ENCODE measurements around the gene STOML1. TPM values are rescaled to one million over a fixed set of nuclear protein-coding genes. Genes with fewer than 3 reads are reported as not detected.

The STOML1 gene
- total RNA-seq, 1 experiment from 2014 or later = 6.9 TPM

DNA sequence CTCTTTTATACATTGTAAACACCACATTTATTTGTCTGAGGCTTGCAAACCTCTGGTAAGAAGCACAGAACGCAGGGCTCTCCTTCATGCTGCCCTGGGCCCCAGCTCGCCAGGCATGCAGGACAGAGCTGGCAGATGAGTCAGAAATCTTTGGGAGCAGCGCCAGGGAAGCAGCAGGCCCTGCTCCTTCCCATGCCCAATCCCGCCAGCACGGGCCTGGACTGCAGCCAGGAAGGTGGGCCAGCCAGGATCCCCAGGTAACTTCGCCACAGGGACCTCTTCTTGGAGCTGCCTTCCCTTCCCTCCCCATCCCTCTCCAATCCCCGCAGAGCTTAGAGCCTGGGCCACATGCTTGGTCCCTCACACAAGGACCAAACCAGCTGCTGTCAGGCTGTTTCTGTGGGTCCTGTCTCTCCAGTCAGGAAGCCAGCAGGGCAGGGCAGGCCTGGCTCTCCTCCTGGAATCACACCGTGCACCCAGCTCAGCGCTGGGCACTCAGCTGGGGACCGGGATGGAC lies 8.8 kb downstream of the STOML1 start:
- Histone ChIP-seq H3K27ac (ENCODE audit: low read length) (no peak overlapping the region), H3K4me3 (ENCODE audit: low read depth in 2 of 2, low read length in 2 of 2) (no peak overlapping the region), H3K36me3 (ENCODE audit: control insufficient read depth, insufficient read depth, low read length) (no peaks in the 10 kb centered on the region), H3K9me3 (ENCODE audit: control insufficient read depth, insufficient read depth, low read depth, low read length) (no peaks in the 10 kb centered on the region), H3K27me3 (ENCODE audit: control insufficient read depth, insufficient read depth, low read length) (no peaks in the 10 kb centered on the region), H3K4me1 (ENCODE audit: control insufficient read depth, insufficient read depth, low read length) (peaks cover 13% of the 10 kb centered on the region; the same call in 1 of the 2 replicates)
- no TSS peak for BruUV-seq (replicated peaks)
- CTCF ChIA-PET = interaction anchor here (0.6 to 1.2 kb wide), 3 partner anchors 10 to 65 kb away, joined by 3 to 6 read pairs (median 3); no protein-coding TSS in a partner anchor
- TF ChIP-seq, protein P1, sequence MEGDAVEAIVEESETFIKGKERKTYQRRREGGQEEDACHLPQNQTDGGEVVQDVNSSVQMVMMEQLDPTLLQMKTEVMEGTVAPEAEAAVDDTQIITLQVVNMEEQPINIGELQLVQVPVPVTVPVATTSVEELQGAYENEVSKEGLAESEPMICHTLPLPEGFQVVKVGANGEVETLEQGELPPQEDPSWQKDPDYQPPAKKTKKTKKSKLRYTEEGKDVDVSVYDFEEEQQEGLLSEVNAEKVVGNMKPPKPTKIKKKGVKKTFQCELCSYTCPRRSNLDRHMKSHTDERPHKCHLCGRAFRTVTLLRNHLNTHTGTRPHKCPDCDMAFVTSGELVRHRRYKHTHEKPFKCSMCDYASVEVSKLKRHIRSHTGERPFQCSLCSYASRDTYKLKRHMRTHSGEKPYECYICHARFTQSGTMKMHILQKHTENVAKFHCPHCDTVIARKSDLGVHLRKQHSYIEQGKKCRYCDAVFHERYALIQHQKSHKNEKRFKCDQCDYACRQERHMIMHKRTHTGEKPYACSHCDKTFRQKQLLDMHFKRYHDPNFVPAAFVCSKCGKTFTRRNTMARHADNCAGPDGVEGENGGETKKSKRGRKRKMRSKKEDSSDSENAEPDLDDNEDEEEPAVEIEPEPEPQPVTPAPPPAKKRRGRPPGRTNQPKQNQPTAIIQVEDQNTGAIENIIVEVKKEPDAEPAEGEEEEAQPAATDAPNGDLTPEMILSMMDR (IDR thresholded peaks at IDR 0.05) = no peak
- TF ChIP-seq SIN3A (IDR thresholded peaks at IDR 0.05; ENCODE audit: borderline replicate concordance, insufficient read depth, low read depth, low read length) (no peak), TCF7L2 (IDR thresholded peaks at IDR 0.05; ENCODE audit: low read depth, low read length) (no peak), POLR2AphosphoS5 (IDR thresholded peaks at IDR 0.05; ENCODE audit: low read depth, low read length) (no peak)
- TF ChIP-seq, protein P2, sequence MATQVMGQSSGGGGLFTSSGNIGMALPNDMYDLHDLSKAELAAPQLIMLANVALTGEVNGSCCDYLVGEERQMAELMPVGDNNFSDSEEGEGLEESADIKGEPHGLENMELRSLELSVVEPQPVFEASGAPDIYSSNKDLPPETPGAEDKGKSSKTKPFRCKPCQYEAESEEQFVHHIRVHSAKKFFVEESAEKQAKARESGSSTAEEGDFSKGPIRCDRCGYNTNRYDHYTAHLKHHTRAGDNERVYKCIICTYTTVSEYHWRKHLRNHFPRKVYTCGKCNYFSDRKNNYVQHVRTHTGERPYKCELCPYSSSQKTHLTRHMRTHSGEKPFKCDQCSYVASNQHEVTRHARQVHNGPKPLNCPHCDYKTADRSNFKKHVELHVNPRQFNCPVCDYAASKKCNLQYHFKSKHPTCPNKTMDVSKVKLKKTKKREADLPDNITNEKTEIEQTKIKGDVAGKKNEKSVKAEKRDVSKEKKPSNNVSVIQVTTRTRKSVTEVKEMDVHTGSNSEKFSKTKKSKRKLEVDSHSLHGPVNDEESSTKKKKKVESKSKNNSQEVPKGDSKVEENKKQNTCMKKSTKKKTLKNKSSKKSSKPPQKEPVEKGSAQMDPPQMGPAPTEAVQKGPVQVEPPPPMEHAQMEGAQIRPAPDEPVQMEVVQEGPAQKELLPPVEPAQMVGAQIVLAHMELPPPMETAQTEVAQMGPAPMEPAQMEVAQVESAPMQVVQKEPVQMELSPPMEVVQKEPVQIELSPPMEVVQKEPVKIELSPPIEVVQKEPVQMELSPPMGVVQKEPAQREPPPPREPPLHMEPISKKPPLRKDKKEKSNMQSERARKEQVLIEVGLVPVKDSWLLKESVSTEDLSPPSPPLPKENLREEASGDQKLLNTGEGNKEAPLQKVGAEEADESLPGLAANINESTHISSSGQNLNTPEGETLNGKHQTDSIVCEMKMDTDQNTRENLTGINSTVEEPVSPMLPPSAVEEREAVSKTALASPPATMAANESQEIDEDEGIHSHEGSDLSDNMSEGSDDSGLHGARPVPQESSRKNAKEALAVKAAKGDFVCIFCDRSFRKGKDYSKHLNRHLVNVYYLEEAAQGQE (IDR thresholded peaks at IDR 0.05; ENCODE audit: insufficient read depth in 1 of 2, low read depth in 2 of 2, low read length in 1 of 2) = no peak
- intact Hi-C loops (cut with micrococcal nuclease; ENCODE audit: unreplicated experiment) (no loop called here), in situ Hi-C loops (cut with HindIII; ENCODE audit: low pct_unique_long_range_greater_than_20kb, low sequenced_read_pairs) (no loop called here)
- POLR2A ChIA-PET = interaction anchor here (0.6 to 0.7 kb wide), 2 partner anchors 61 to 646 kb away, joined by 3 to 6 read pairs; no protein-coding TSS in a partner anchor
- ATAC-seq = peak; percentile 76
- DNase-seq (ENCODE audit: low read depth, low spot score) = no peak

DNA sequence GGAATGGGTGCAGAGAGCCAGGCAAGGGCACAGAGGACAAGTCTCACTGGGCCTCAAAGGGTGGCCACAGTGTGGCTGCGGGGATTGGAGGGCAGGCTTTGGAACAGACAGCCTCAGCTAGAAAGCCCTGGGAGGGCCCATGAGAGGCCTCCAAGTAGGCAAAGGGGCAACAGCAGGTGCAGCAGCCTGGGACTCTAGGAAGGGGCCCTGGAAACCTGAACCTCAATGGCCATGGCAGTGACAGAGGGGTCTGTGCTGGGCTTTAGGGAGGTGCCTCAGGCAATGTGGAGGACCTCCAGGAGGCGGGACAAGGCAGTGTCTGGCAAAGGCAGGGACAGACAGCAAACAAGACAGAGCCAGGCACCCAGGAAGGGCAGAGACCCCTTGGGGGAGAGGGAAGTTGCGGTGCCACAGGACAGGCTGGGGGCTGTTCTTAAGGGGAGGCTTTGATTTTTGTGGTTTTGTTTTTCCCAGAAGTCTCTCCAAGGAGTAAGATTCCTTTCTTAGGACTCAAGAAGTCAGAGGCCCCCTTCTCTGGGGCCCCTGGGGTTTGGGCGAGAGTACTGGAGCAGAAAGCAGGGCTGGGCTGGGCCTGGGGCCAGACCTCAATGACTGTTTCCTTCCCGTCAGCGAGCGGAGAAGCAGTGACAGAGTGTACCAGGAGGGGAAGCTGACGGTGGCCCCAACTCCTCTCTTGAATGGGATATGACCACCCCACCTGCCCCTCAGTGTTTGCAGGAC lies 9.7 kb downstream of the STOML1 start:
- Histone ChIP-seq H3K36me3 (ENCODE audit: control insufficient read depth, insufficient read depth, low read length) (no peaks in the 10 kb centered on the region), H3K27ac (ENCODE audit: low read length) (no peak overlapping the region; the same call in 1 of the 2 replicates), H3K4me3 (ENCODE audit: low read depth in 2 of 2, low read length in 2 of 2) (no peak overlapping the region), H3K9me3 (ENCODE audit: control insufficient read depth, insufficient read depth, low read depth, low read length) (no peaks in the 10 kb centered on the region), H3K27me3 (ENCODE audit: control insufficient read depth, insufficient read depth, low read length) (no peaks in the 10 kb centered on the region), H3K4me1 (ENCODE audit: control insufficient read depth, insufficient read depth, low read length) (peaks cover 10% of the 10 kb centered on the region; the same call in 1 of the 2 replicates)
- CTCF ChIA-PET = interaction anchor here (0.9 to 1.2 kb wide), 2 partner anchors 9 to 12 kb away, joined by 3 to 6 read pairs; no protein-coding TSS in a partner anchor
- POLR2A ChIA-PET = no interaction called here
- DNase-seq (ENCODE audit: low read depth, low spot score) (no peak), ATAC-seq (peak; percentile 55)
- no TSS peak for BruUV-seq (replicated peaks)
- intact Hi-C loops (cut with micrococcal nuclease; ENCODE audit: unreplicated experiment) = no loop called here
- TF ChIP-seq, protein P1 (IDR thresholded peaks at IDR 0.05) = no peak
- no peak for TF ChIP-seq TCF7L2 (IDR thresholded peaks at IDR 0.05; ENCODE audit: low read depth, low read length)
- TF ChIP-seq, protein P2 (IDR thresholded peaks at IDR 0.05; ENCODE audit: insufficient read depth in 1 of 2, low read depth in 2 of 2, low read length in 1 of 2) = no peak
- TF ChIP-seq POLR2AphosphoS5 (IDR thresholded peaks at IDR 0.05; ENCODE audit: low read depth, low read length) = no peak
- no peak for TF ChIP-seq SIN3A (IDR thresholded peaks at IDR 0.05; ENCODE audit: borderline replicate concordance, insufficient read depth, low read depth, low read length)
- in situ Hi-C loops (cut with HindIII; ENCODE audit: low pct_unique_long_range_greater_than_20kb, low sequenced_read_pairs) = no loop called here

All from Panc1 (cell line).